Measurements from ENCODE around the gene MUC6.

GRCh38 chr11:990101-990500, 46.4 kb downstream of the MUC6 start:
- TF ChIP-seq, protein P1, sequence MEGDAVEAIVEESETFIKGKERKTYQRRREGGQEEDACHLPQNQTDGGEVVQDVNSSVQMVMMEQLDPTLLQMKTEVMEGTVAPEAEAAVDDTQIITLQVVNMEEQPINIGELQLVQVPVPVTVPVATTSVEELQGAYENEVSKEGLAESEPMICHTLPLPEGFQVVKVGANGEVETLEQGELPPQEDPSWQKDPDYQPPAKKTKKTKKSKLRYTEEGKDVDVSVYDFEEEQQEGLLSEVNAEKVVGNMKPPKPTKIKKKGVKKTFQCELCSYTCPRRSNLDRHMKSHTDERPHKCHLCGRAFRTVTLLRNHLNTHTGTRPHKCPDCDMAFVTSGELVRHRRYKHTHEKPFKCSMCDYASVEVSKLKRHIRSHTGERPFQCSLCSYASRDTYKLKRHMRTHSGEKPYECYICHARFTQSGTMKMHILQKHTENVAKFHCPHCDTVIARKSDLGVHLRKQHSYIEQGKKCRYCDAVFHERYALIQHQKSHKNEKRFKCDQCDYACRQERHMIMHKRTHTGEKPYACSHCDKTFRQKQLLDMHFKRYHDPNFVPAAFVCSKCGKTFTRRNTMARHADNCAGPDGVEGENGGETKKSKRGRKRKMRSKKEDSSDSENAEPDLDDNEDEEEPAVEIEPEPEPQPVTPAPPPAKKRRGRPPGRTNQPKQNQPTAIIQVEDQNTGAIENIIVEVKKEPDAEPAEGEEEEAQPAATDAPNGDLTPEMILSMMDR (IDR thresholded peaks at IDR 0.05 in 4 of 5, conservative IDR thresholded peaks at IDR 0.05 in 1 of 5) = no peak
- no peak for TF ChIP-seq POLR2A (IDR thresholded peaks at IDR 0.05)
